ENCODE measurements around the gene RNF180.

GRCh38 chr5:64323591-64323990 is 157.9 kb downstream of the RNF180 start:
- TF ChIP-seq, protein P1, sequence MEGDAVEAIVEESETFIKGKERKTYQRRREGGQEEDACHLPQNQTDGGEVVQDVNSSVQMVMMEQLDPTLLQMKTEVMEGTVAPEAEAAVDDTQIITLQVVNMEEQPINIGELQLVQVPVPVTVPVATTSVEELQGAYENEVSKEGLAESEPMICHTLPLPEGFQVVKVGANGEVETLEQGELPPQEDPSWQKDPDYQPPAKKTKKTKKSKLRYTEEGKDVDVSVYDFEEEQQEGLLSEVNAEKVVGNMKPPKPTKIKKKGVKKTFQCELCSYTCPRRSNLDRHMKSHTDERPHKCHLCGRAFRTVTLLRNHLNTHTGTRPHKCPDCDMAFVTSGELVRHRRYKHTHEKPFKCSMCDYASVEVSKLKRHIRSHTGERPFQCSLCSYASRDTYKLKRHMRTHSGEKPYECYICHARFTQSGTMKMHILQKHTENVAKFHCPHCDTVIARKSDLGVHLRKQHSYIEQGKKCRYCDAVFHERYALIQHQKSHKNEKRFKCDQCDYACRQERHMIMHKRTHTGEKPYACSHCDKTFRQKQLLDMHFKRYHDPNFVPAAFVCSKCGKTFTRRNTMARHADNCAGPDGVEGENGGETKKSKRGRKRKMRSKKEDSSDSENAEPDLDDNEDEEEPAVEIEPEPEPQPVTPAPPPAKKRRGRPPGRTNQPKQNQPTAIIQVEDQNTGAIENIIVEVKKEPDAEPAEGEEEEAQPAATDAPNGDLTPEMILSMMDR (IDR thresholded peaks at IDR 0.05; ENCODE audit: borderline replicate concordance, extremely low read depth, low read length, poor library complexity, severe bottlenecking): no peak
- no peak for TF ChIP-seq EZH2 (IDR thresholded peaks at IDR 0.05; ENCODE audit: borderline replicate concordance, low read depth, low read length, severe bottlenecking)
